Prostate gland (tissue), 2 donors: Measurements from ENCODE around the gene NKAP. TPM values are rescaled to one million over a fixed set of nuclear protein-coding genes. Genes with fewer than 3 reads are reported as not detected.
"Not testable (repeated sequence)": the region's sequence is repeated elsewhere in the genome, so short reads cannot be mapped to it uniquely, and the experiment has no call there.

Experiments
- DNase-seq: peaks from one replicate; pipeline ENCODE4 v3.0.0-alpha.2; 2019; ENCODE audit warnings: low spot score
- H3K27ac ChIP-seq, 2 donors: fragments of 200-600 bp; sonication (generic); 2 replicates each; pipeline ENCODE4 v1.5.1; 2017 to 2019
- H3K27me3 ChIP-seq: fragments of 200-600 bp; sonication (generic); replicated peaks from 2 replicates; pipeline ENCODE4 v1.5.1; 2019; ENCODE audit not compliant: insufficient read depth
- H3K36me3 ChIP-seq, 2 donors: fragments of 200-600 bp; sonication (generic); 1 replicate in 1 of 2; 2 replicates in 1 of 2; pipeline versions ENCODE4 v1.5.1 to v1.8.1; 2017 to 2019
- H3K4me1 ChIP-seq: fragments of 200-600 bp; sonication (generic); replicated peaks from 2 replicates; pipeline ENCODE4 v1.5.1; 2019
- H3K4me3 ChIP-seq, 2 donors: fragments of 200-600 bp; sonication (generic); 2 replicates each; pipeline ENCODE4 v1.5.1; 2017 to 2019
- H3K9me3 ChIP-seq: fragments of 200-600 bp; sonication (generic); 2 replicates; pipeline ENCODE4 v1.5.1; 2017
- CTCF ChIP-seq, 4 experiments: fragments of 200-600 bp in 2 of 4; fragments of 450-650 bp in 2 of 4; sonication (generic) in 2 of 4; IDR thresholded peaks; 1 replicate in 3 of 4; 2 replicates in 1 of 4; pipeline ENCODE4 v1.5.1; 2016 to 2019; ENCODE audit warnings: antibody characterized with exemption in 4 of 4, mild to moderate bottlenecking in 2 of 4, moderate library complexity in 2 of 4
- POLR2A ChIP-seq: fragments of 450-650 bp; IDR thresholded peaks from one replicate; pipeline ENCODE4 v1.6.1; 2016; ENCODE audit warnings: antibody characterized with exemption, mild to moderate bottlenecking
- POLR2AphosphoS5 ChIP-seq: sonication (generic); formaldehyde crosslinking; IDR thresholded peaks from one replicate; pipeline ENCODE4 v1.6.1; 2017; ENCODE audit warnings: antibody characterized with exemption
- WGBS: methylation state at CpG from one replicate; pipeline ENCODE4 v1.1.5; 2018; 5-methylcytosine and 5-hydroxymethylcytosine counted together
- intact Hi-C: fragments of 100-400 bp; cut with DNase I; formaldehyde crosslinking; loops from one replicate; pipeline ENCODE4 v1.14.2; 2022
- total RNA-seq, 2 donors: library from RNA; depleted of rRNA; stranded (reverse); fragments of >200 nt; gene quantifications; one replicate each; pipeline ENCODE4 v1.1.0, GENCODE V29; 2016

Gene NKAP
- total RNA-seq, 2 donors from 2014 or later = 6.4 to 12.0 TPM

GRCh38 chrX:119935215-119935874, 8.2 kb downstream of the NKAP start:
- Histone ChIP-seq H3K27ac (no peak overlapping the region), H3K36me3 (no peaks in the 10 kb centered on the region), H3K27me3 (no peaks in the 10 kb centered on the region), H3K4me3 (no peak overlapping the region), H3K4me1 (no peaks in the 10 kb centered on the region), H3K9me3 (no peaks in the 10 kb centered on the region)
- 100% methylated on average over 3 of the region's 3 CpGs for WGBS
- intact Hi-C loops = no loop called here
- no peak for DNase-seq
- no peak for TF ChIP-seq POLR2AphosphoS5
- TF ChIP-seq POLR2A = no peak
- TF ChIP-seq CTCF (IDR thresholded peaks at IDR 0.05) = no peak

- H3K4me3 ChIP-seq, H3K9me3 ChIP-seq, H3K27ac ChIP-seq, intact Hi-C loops, DNase-seq, H3K4me1 ChIP-seq, H3K36me3 ChIP-seq, H3K27me3 ChIP-seq: not testable (repeated sequence)
- WGBS = 91% methylated on average over 7 of the region's 7 CpGs
Measured at GRCh38 chrX:119922391-119922790, 21.2 kb downstream of the NKAP start.

GRCh38 chrX:119919835-119920585, 23.5 kb downstream of the NKAP start:
- no peak overlapping the region for H3K27ac ChIP-seq
- no peaks in the 10 kb centered on the region for H3K9me3 ChIP-seq
- H3K36me3 ChIP-seq = no peaks in the 10 kb centered on the region
- WGBS = 55% methylated on average over 5 of the region's 5 CpGs
- H3K27me3 ChIP-seq = no peaks in the 10 kb centered on the region
- intact Hi-C loops = no loop called here
- no peak overlapping the region for H3K4me3 ChIP-seq
- no peaks in the 10 kb centered on the region for H3K4me1 ChIP-seq
- DNase-seq = no peak
- TF ChIP-seq POLR2AphosphoS5 (no peak), POLR2A (no peak), CTCF (IDR thresholded peaks at IDR 0.05) (no peak)

- DNase-seq = no peak
- H3K27me3 ChIP-seq = no peaks in the 10 kb centered on the region
- no peaks in the 10 kb centered on the region for H3K36me3 ChIP-seq
- no peaks in the 10 kb centered on the region for H3K4me1 ChIP-seq
- no peak for TF ChIP-seq CTCF (IDR thresholded peaks at IDR 0.05)
- no peak for TF ChIP-seq POLR2A
- H3K27ac ChIP-seq = no peak overlapping the region
- no peak overlapping the region for H3K4me3 ChIP-seq
- 93% methylated on average over 2 of the region's 2 CpGs for WGBS
- no peaks in the 10 kb centered on the region for H3K9me3 ChIP-seq
- intact Hi-C loops = no loop called here
Measured at GRCh38 chrX:119917877-119918276, 25.7 kb downstream of the NKAP start.

GRCh38 chrX:119916310-119916709, 27.2 kb downstream of the NKAP start:
- H3K27me3 ChIP-seq = no peaks in the 10 kb centered on the region
- no peaks in the 10 kb centered on the region for H3K9me3 ChIP-seq
- H3K36me3 ChIP-seq = no peaks in the 10 kb centered on the region
- DNase-seq = no peak
- TF ChIP-seq CTCF (IDR thresholded peaks at IDR 0.05) (no peak), POLR2AphosphoS5 (no peak), POLR2A (no peak)
- intact Hi-C loops = no loop called here
- no peak overlapping the region for H3K27ac ChIP-seq
- H3K4me3 ChIP-seq = no peak overlapping the region
- 96% methylated on average over 5 of the region's 5 CpGs for WGBS
- no peaks in the 10 kb centered on the region for H3K4me1 ChIP-seq
